ENCODE results near the gene SOX15. TPM values are rescaled to one million over a fixed set of nuclear protein-coding genes. Genes with fewer than 3 reads are reported as not detected.

SOX15 gene
- total RNA-seq, 1 donor from 2014 or later = 0.65 TPM

DNA sequence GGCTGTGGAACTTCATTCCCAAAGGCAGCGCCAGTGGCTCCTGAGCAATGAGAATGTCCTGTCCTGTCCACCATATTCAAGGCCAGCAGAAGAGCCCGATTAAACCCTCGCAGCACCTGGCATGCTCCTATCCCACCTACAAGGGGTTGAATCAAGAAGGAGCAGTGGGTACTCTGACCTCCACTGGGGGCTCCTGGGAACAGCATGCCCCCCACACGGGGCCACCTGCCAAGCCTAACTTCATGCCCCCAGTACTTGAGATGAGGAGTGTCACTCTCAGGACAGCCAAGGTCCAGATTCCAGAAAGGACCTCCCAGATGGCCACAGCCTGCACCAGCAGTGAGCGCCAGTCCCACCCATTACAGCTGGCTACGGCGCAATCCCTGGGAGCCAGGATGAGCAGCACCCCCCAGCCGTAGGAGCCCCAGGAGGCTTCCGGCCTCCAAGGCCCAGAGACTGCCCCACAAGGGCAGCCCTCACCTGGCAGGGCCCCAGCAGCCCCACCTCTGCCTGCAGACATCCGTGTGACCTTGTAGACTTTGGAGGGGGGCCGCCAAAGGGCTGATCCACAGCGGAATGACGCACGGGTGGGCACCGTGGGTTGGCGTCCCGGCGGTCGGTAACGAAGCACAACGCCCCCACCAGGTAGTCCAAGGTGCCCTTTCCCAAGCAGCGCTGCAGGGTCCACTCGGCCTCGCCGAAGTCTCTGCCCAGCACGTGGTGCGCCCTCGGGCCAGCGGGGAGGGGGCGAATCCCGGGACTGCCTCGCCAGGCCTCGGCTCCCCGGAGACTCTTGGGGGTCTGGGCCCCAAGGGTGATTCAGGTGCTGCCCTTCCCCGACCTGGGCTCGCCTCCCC lies 7.3 kb downstream of the SOX15 start:
- peaks cover 54% of the 10 kb centered on the region for H3K4me1 Mint-ChIP-seq
- H3K9me3 Mint-ChIP-seq = no peaks in the 10 kb centered on the region
- TF ChIP-seq, protein P1, sequence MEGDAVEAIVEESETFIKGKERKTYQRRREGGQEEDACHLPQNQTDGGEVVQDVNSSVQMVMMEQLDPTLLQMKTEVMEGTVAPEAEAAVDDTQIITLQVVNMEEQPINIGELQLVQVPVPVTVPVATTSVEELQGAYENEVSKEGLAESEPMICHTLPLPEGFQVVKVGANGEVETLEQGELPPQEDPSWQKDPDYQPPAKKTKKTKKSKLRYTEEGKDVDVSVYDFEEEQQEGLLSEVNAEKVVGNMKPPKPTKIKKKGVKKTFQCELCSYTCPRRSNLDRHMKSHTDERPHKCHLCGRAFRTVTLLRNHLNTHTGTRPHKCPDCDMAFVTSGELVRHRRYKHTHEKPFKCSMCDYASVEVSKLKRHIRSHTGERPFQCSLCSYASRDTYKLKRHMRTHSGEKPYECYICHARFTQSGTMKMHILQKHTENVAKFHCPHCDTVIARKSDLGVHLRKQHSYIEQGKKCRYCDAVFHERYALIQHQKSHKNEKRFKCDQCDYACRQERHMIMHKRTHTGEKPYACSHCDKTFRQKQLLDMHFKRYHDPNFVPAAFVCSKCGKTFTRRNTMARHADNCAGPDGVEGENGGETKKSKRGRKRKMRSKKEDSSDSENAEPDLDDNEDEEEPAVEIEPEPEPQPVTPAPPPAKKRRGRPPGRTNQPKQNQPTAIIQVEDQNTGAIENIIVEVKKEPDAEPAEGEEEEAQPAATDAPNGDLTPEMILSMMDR (conservative IDR thresholded peaks at IDR 0.05) = no peak

DNA sequence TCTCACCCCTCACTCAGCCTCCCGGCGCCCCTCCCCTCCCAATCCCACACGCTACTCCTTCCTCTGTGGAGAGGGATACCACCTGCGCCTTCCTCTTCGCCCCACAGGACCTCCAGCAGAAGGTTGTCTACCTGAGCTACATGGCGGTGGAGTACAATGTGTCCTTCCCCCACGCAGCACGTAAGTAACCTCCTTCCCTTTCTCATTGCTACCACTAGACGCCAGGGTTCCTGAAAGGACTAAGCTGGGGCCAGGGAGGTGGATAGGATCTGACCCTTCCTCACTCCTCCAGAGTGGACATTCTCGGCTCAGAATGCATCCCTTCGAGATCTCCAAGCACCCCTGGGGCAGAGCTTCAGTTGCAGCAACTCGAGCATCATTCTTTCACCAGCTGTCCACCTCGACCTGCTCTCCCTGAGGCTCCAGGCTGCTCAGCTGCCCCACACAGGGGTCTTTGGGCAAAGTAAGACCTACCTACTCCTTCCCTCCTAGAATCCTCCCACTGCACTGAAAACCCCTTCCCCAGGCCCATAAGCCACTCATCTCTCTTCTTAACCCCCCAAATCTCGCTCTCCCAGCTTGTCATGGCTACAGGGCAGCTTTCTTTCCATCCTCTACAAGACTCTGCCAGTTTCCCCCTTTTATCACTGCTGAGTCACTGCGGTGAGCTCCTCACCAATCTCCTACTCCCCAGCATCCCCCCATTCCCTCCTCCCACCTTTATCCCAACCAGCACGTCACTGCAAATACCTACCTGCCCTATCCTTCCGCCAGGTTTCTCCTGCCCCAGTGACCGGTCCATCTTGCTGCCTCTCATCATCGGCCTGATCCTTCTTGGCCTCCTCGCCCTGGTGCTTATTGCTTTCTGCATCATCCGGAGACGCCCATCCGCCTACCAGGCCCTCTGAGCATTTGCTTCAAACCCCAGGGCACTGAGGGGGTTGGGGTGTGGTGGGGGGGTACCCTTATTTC lies 9.0 kb downstream of the SOX15 start:
- DNase-seq (ENCODE audit: low read depth, low spot score) = no peak
- H3K27me3 Mint-ChIP-seq (ENCODE audit: low read depth) = peaks cover 43% of the 10 kb centered on the region
- H3K4me1 Mint-ChIP-seq = peaks cover 67% of the 10 kb centered on the region
- H3K27ac Mint-ChIP-seq (ENCODE audit: unreplicated experiment) = peak overlapping the region; percentile 90
- no peaks in the 10 kb centered on the region for H3K9me3 Mint-ChIP-seq
- peaks cover 52% of the 10 kb centered on the region for H3K36me3 Mint-ChIP-seq (ENCODE audit: low read depth)
- H3K4me3 Mint-ChIP-seq = peak overlapping the region; percentile 84
- TF ChIP-seq, protein P1 (conservative IDR thresholded peaks at IDR 0.05) = no peak

More for the DNA sequence above, 7.3 kb downstream of the SOX15 start:
- peaks cover 37% of the 10 kb centered on the region for H3K36me3 Mint-ChIP-seq (ENCODE audit: low read depth)
- peak overlapping the region; percentile 100 for H3K27ac Mint-ChIP-seq (ENCODE audit: unreplicated experiment)
- no peak for DNase-seq (ENCODE audit: low read depth, low spot score)
- peaks cover 35% of the 10 kb centered on the region for H3K27me3 Mint-ChIP-seq (ENCODE audit: low read depth)
- peak overlapping the region; percentile 84 for H3K4me3 Mint-ChIP-seq

DNA sequence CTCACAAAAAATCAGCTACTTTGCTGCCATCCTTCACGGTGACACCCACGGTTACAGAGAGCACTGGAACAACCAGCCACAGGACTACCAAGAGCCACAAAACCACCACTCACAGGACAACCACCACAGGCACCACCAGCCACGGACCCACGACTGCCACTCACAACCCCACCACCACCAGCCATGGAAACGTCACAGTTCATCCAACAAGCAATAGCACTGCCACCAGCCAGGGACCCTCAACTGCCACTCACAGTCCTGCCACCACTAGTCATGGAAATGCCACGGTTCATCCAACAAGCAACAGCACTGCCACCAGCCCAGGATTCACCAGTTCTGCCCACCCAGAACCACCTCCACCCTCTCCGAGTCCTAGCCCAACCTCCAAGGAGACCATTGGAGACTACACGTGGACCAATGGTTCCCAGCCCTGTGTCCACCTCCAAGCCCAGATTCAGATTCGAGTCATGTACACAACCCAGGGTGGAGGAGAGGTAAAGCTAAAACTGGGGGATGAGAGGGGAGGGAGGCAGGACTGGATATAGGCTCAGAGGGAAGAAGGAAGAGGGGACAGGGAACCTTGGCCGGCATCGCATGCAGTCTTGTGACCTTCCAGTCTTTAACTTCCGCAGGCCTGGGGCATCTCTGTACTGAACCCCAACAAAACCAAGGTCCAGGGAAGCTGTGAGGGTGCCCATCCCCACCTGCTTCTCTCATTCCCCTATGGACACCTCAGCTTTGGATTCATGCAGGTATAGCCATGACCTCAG lies 9.9 kb downstream of the SOX15 start:
- H3K4me3 Mint-ChIP-seq = peak overlapping the region; percentile 84
- peak overlapping the region; percentile 2 for H3K27ac Mint-ChIP-seq (ENCODE audit: unreplicated experiment)
- H3K9me3 Mint-ChIP-seq = no peaks in the 10 kb centered on the region
- peaks cover 72% of the 10 kb centered on the region for H3K4me1 Mint-ChIP-seq
- no peak for DNase-seq (ENCODE audit: low read depth, low spot score)
- peaks cover 46% of the 10 kb centered on the region for H3K27me3 Mint-ChIP-seq (ENCODE audit: low read depth)
- TF ChIP-seq, protein P1 (conservative IDR thresholded peaks at IDR 0.05) = no peak
- H3K36me3 Mint-ChIP-seq (ENCODE audit: low read depth) = peaks cover 57% of the 10 kb centered on the region

DNA sequence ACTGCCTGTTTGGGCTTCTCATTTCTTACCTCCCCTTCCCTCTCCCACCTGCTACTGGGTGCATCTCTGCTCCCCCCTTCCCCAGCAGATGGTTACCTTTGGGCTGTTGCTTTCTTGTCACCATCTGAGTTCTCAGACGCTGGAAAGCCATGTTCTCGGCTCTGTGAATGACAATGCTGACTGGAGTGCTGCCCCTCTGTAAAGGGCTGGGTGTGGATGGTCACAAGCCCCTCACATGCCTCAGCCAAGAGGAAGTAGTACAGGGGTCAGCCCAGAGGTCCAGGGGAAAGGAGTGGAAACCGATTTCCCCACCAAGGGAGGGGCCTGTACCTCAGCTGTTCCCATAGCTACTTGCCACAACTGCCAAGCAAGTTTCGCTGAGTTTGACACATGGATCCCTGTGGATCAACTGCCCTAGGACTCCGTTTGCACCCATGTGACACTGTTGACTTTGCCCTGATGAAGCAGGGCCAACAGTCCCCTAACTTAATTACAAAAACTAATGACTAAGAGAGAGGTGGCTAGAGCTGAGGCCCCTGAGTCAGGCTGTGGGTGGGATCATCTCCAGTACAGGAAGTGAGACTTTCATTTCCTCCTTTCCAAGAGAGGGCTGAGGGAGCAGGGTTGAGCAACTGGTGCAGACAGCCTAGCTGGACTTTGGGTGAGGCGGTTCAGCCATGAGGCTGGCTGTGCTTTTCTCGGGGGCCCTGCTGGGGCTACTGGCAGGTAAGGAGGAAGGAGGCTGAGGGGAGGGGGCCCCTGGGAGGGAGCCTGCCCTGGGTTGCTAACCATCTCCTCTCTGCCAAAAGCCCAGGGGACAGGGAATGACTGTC lies 10.7 kb downstream of the SOX15 start, which contains the start of gene CD68:
Gene CD68, plus strand, starts transcription at position 638 of the 833 bp plus-strand sequence. Its CDS starts 40 bp downstream, at position 678.
- Mint-ChIP-seq H3K4me3 (peak within 1 kb of the TSS; percentile 99), H3K4me1 (peaks cover 72% of the 10 kb centered on the region)
- no peak for DNase-seq (ENCODE audit: low read depth, low spot score)

More for the DNA sequence above, 10.7 kb downstream of the SOX15 start, which contains the start of gene CD68:
- Mint-ChIP-seq H3K36me3 (ENCODE audit: low read depth) (peaks cover 65% of the 10 kb centered on the region), H3K27ac (ENCODE audit: unreplicated experiment) (peak within 1 kb of the TSS; percentile 93), H3K9me3 (no peaks in the 10 kb centered on the region), H3K27me3 (ENCODE audit: low read depth) (peaks cover 51% of the 10 kb centered on the region)
- TF ChIP-seq, protein P1 (conservative IDR thresholded peaks at IDR 0.05) = no peak

Data from neural crest cell (in vitro differentiated cells).